HG03025 (cell line): Measurements from ENCODE around the gene SPATA13.
A peak's percentile ranks its signal among the peaks of the same experiment; 100 is the strongest.

Source experiments
- ATAC-seq: cut with Tn5 transposase; IDR thresholded peaks from one replicate; pipeline ENCODE4 v1.9.1; 2021; ENCODE audit warnings: mild to moderate bottlenecking, moderate library complexity; ENCODE audit not compliant: unreplicated experiment, low FRiP score

Gene SPATA13

GRCh38 chr13:24218338-24218737 is 57.8 kb downstream of the SPATA13 start:
- no peak for ATAC-seq

- no peak for ATAC-seq
Observed at GRCh38 chr13:24218977-24219376, 58.5 kb downstream of the SPATA13 start.

GRCh38 chr13:24220086-24220703 is 59.7 kb downstream of the SPATA13 start:
- ATAC-seq: no peak

GRCh38 chr13:24221007-24221406 is 60.5 kb downstream of the SPATA13 start:
- no peak for ATAC-seq

- no peak for ATAC-seq
Observed at GRCh38 chr13:24222756-24223155, 62.2 kb downstream of the SPATA13 start.

- peak; percentile 56 for ATAC-seq
Observed at GRCh38 chr13:24223341-24224231, 63.1 kb downstream of the SPATA13 start.

GRCh38 chr13:24224232-24224680 is 63.7 kb downstream of the SPATA13 start:
- peak; percentile 11 for ATAC-seq

- no peak for ATAC-seq
Observed at GRCh38 chr13:24225062-24225461, 64.5 kb downstream of the SPATA13 start.

GRCh38 chr13:24225930-24226329 is 65.4 kb downstream of the SPATA13 start:
- ATAC-seq: no peak

GRCh38 chr13:24226762-24227161 is 66.2 kb downstream of the SPATA13 start:
- no peak for ATAC-seq

- no peak for ATAC-seq
Observed at GRCh38 chr13:24228852-24229458, 68.4 kb downstream of the SPATA13 start.

GRCh38 chr13:24230428-24231072 is 70.0 kb downstream of the SPATA13 start:
- no peak for ATAC-seq

GRCh38 chr13:24231377-24231776 is 70.9 kb downstream of the SPATA13 start:
- no peak for ATAC-seq

- no peak for ATAC-seq
Observed at GRCh38 chr13:24232037-24232436, 71.5 kb downstream of the SPATA13 start.

- no peak for ATAC-seq
Observed at GRCh38 chr13:24232474-24232873, 72.0 kb downstream of the SPATA13 start.

- ATAC-seq: no peak
Observed at GRCh38 chr13:24233351-24233901, 72.9 kb downstream of the SPATA13 start.

- ATAC-seq: no peak
Observed at GRCh38 chr13:24234200-24234915, 73.8 kb downstream of the SPATA13 start.

GRCh38 chr13:24237356-24237755 is 76.8 kb downstream of the SPATA13 start:
- ATAC-seq: no peak

GRCh38 chr13:24241336-24241735 is 80.8 kb downstream of the SPATA13 start:
- no peak for ATAC-seq

- ATAC-seq: no peak
Observed at GRCh38 chr13:24242100-24242499, 81.6 kb downstream of the SPATA13 start.
